ENCODE measurements around the gene WDR62. TPM values are rescaled to one million over a fixed set of nuclear protein-coding genes. Genes with fewer than 3 reads are reported as not detected.

Gene WDR62
- total RNA-seq, 3 donors from 2014 or later, result 1.6 to 4.1 (median 1.9) TPM

GRCh38 chr19:36111200-36111539 is 56.5 kb downstream of the WDR62 start:
- DNase-seq (no peak), ATAC-seq (no peak)
- H3K4me1 ChIP-seq (ENCODE audit: low read depth), result peaks cover 9% of the 10 kb centered on the region
- no peak for TF ChIP-seq CTCF (IDR thresholded peaks at IDR 0.05)
- H3K36me3 ChIP-seq (ENCODE audit: low read depth), result peaks cover 4% of the 10 kb centered on the region
- intact Hi-C loops (cut with DNase I, micrococcal nuclease), result no loop called here
- no peaks in the 10 kb centered on the region for H3K9me3 ChIP-seq
- H3K4me3 ChIP-seq, result no peak overlapping the region

GRCh38 chr19:36112678-36113077 is 58.0 kb downstream of the WDR62 start:
- TF ChIP-seq CTCF (IDR thresholded peaks at IDR 0.05), result no peak
- no peak overlapping the region for H3K4me3 ChIP-seq
- no peak for ATAC-seq
- no peaks in the 10 kb centered on the region for H3K9me3 ChIP-seq
- H3K36me3 ChIP-seq (ENCODE audit: low read depth), result peaks cover 4% of the 10 kb centered on the region
- peaks cover 14% of the 10 kb centered on the region for H3K4me1 ChIP-seq (ENCODE audit: low read depth)
- intact Hi-C loops (cut with DNase I, micrococcal nuclease), result no loop called here
- no peak for DNase-seq

- no peak for TF ChIP-seq CTCF (IDR thresholded peaks at IDR 0.05)
- H3K9me3 ChIP-seq, result no peaks in the 10 kb centered on the region
- intact Hi-C loops (cut with DNase I, micrococcal nuclease), result no loop called here
- H3K4me3 ChIP-seq, result no peak overlapping the region
- peaks cover 14% of the 10 kb centered on the region for H3K4me1 ChIP-seq (ENCODE audit: low read depth)
- DNase-seq (no peak), ATAC-seq (no peak)
- peaks cover 4% of the 10 kb centered on the region for H3K36me3 ChIP-seq (ENCODE audit: low read depth)
Observed at GRCh38 chr19:36113425-36113824, 58.7 kb downstream of the WDR62 start.

GRCh38 chr19:36113894-36114720 is 59.4 kb downstream of the WDR62 start:
- ATAC-seq, result no peak

GRCh38 chr19:36114721-36115452 is 60.2 kb downstream of the WDR62 start, which contains the start of gene POLR2I:
POLR2I (minus strand) TSS chr19:36114875; CDS start chr19:36114856, 19 bp downstream.
- ATAC-seq, result peak; percentile 90
- Histone ChIP-seq H3K4me1 (ENCODE audit: low read depth) (peaks cover 14% of the 10 kb centered on the region), H3K9me3 (no peaks in the 10 kb centered on the region), H3K36me3 (ENCODE audit: low read depth) (peaks cover 4% of the 10 kb centered on the region), H3K4me3 (peak within 1 kb of the TSS; percentile 45)
- TF ChIP-seq CTCF (IDR thresholded peaks at IDR 0.05), result no peak
- intact Hi-C loops (cut with DNase I, micrococcal nuclease), result no loop called here
- DNase-seq, result peak; percentile 97 to 100 (median 99)

More at GRCh38 chr19:36113894-36114720, 59.4 kb downstream of the WDR62 start:
- H3K9me3 ChIP-seq, result no peaks in the 10 kb centered on the region
- peak; percentile 35 to 70 (median 61) for DNase-seq
- H3K4me3 ChIP-seq, result peak overlapping the region; percentile 45
- peaks cover 14% of the 10 kb centered on the region for H3K4me1 ChIP-seq (ENCODE audit: low read depth)
- peak; percentile 7 for TF ChIP-seq CTCF (IDR thresholded peaks at IDR 0.05)
- peaks cover 4% of the 10 kb centered on the region for H3K36me3 ChIP-seq (ENCODE audit: low read depth)
- intact Hi-C loops (cut with DNase I, micrococcal nuclease), result no loop called here

All from mucosa of descending colon (tissue), 3 donors.